ENCODE results near the gene STBD1. TPM values are rescaled to one million over a fixed set of nuclear protein-coding genes. Genes with fewer than 3 reads are reported as not detected.

STBD1 gene
- total and polyA plus RNA-seq, 8 donors: 2.2 to 9.0 (median 2.7) TPM

GRCh38 chr4:76296286-76296820 lies 10.2 kb upstream of the STBD1 start:
- H3K27ac ChIP-seq: no peak overlapping the region
- peaks cover 0 to 5% of the 10 kb centered on the region in 2 donors for H3K9me3 ChIP-seq
- intact Hi-C loops (cut with DNase I): no loop called here
- no peaks in the 10 kb centered on the region for H3K36me3 ChIP-seq
- DNase-seq: no peak
- no peaks in the 10 kb centered on the region for H3K27me3 ChIP-seq
- H3K4me3 ChIP-seq: no peak overlapping the region
- ATAC-seq: no peak
- H3K4me1 ChIP-seq: peaks cover 6 to 33% of the 10 kb centered on the region in 2 donors
- TF ChIP-seq CTCF (IDR thresholded peaks at IDR 0.05): no peak

GRCh38 chr4:76298227-76298626 lies 8.3 kb upstream of the STBD1 start:
- Histone ChIP-seq H3K4me3 (no peak overlapping the region), H3K9me3 (peaks cover 0 to 5% of the 10 kb centered on the region in 2 donors), H3K36me3 (no peaks in the 10 kb centered on the region), H3K27ac (no peak overlapping the region), H3K27me3 (no peaks in the 10 kb centered on the region), H3K4me1 (peaks cover 6 to 48% of the 10 kb centered on the region in 2 donors)
- DNase-seq (no peak), ATAC-seq (no peak)
- no peak for TF ChIP-seq CTCF (IDR thresholded peaks at IDR 0.05)
- intact Hi-C loops (cut with DNase I): no loop called here

- ATAC-seq: peak; percentile 17
- intact Hi-C loops (cut with DNase I): no loop called here
These were observed 6.5 kb upstream of the STBD1 start for GRCh38 chr4:76300012-76300411.

GRCh38 chr4:76301068-76301774 lies 5.3 kb upstream of the STBD1 start:
- H3K27me3 ChIP-seq: no peaks in the 10 kb centered on the region
- no peak overlapping the region for H3K4me3 ChIP-seq
- ATAC-seq (peak; percentile 55), DNase-seq (no peak)
- no peak for TF ChIP-seq CTCF (IDR thresholded peaks at IDR 0.05)
- H3K27ac ChIP-seq: peak overlapping the region; percentile 36 to 65
- peaks cover 0 to 5% of the 10 kb centered on the region in 2 donors for H3K9me3 ChIP-seq
- H3K4me1 ChIP-seq: peaks cover 5 to 60% of the 10 kb centered on the region in 2 donors
- intact Hi-C loops (cut with DNase I): no loop called here
- H3K36me3 ChIP-seq: no peaks in the 10 kb centered on the region

More at GRCh38 chr4:76300012-76300411, 6.5 kb upstream of the STBD1 start:
- DNase-seq: peak in 1 of 4 donors; percentile 84
- TF ChIP-seq CTCF (IDR thresholded peaks at IDR 0.05): no peak
- no peak overlapping the region for H3K4me3 ChIP-seq
- peaks cover 5 to 55% of the 10 kb centered on the region in 2 donors for H3K4me1 ChIP-seq
- no peaks in the 10 kb centered on the region for H3K36me3 ChIP-seq
- peaks cover 0 to 5% of the 10 kb centered on the region in 2 donors for H3K9me3 ChIP-seq
- peak overlapping the region in 1 of 2 donors; percentile 14 for H3K27ac ChIP-seq
- no peaks in the 10 kb centered on the region for H3K27me3 ChIP-seq

GRCh38 chr4:76301775-76302162 lies 4.8 kb upstream of the STBD1 start:
- Histone ChIP-seq H3K9me3 (peaks cover 0 to 5% of the 10 kb centered on the region in 2 donors), H3K4me1 (peaks cover 5 to 55% of the 10 kb centered on the region in 2 donors), H3K4me3 (no peak overlapping the region), H3K36me3 (no peaks in the 10 kb centered on the region), H3K27ac (peak overlapping the region; percentile 36 to 65), H3K27me3 (no peaks in the 10 kb centered on the region)
- no peak for TF ChIP-seq CTCF (IDR thresholded peaks at IDR 0.05)
- intact Hi-C loops (cut with DNase I): no loop called here
- DNase-seq (no peak), ATAC-seq (no peak)
